Lower leg skin (tissue), 3 donors: Measurements from ENCODE around the gene MBD3L1.

Source experiments
- CTCF ChIP-seq, 3 donors: fragments of 450-650 bp; IDR thresholded peaks; one replicate each; pipeline ENCODE4 v1.5.1; 2016; ENCODE audit warnings: antibody characterized with exemption in 3 of 3, mild to moderate bottlenecking in 3 of 3, moderate library complexity in 2 of 3
- POLR2A ChIP-seq, 2 donors: fragments of 450-650 bp; IDR thresholded peaks; one replicate each; pipeline ENCODE4 v1.6.1; 2016 to 2017; ENCODE audit warnings: antibody characterized with exemption in 2 of 2, mild to moderate bottlenecking in 1 of 2, moderate library complexity in 1 of 2

DNA sequence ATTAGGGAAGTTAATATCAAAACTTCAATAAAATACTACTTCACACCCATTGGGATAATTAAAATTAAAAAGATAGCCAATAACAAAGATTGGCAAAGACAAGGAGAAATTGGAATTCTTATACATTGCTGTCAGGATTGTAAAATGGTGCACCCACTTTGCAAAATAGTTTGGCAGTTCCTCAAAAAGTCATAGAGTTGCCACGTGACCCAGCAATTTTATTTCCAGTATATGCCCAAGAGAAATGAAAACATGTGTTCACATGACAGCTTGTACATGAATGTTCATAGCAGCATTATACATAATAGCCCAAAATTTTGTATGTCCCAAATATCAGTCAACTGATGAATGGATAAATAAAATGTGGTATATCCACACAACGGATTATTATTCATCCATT lies 3.3 kb downstream of the MBD3L1 start:
- TF ChIP-seq POLR2A (IDR thresholded peaks at IDR 0.05) (no peak), CTCF (IDR thresholded peaks at IDR 0.05) (no peak)
